ENCODE measurements around the gene ARSI.

ARSI gene

DNA sequence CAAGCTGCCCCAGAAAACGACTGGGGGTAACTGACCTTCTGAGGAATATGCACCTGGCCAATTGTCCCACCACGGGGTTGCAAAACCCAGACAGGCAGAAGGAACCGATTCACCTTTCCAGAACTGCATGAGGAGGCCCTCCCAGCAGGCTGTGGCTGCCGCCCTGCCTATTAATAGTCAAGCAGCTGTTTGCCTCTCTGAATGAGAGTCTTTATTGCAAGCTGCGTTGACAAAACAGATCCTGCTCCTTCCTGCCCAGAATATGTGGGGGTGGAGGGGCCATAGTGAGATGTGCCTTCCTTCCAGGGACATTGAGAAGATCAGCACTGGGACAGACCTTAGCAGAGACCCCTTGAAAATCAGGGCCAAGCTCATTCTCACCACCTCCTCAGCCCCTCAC is 36.5 kb upstream of the ARSI start:
- DNase-seq (ENCODE audit: low read depth) = no peak
- no peak overlapping the region for H3K4me3 ChIP-seq (ENCODE audit: low read depth, low read length)
- TF ChIP-seq, protein P1, sequence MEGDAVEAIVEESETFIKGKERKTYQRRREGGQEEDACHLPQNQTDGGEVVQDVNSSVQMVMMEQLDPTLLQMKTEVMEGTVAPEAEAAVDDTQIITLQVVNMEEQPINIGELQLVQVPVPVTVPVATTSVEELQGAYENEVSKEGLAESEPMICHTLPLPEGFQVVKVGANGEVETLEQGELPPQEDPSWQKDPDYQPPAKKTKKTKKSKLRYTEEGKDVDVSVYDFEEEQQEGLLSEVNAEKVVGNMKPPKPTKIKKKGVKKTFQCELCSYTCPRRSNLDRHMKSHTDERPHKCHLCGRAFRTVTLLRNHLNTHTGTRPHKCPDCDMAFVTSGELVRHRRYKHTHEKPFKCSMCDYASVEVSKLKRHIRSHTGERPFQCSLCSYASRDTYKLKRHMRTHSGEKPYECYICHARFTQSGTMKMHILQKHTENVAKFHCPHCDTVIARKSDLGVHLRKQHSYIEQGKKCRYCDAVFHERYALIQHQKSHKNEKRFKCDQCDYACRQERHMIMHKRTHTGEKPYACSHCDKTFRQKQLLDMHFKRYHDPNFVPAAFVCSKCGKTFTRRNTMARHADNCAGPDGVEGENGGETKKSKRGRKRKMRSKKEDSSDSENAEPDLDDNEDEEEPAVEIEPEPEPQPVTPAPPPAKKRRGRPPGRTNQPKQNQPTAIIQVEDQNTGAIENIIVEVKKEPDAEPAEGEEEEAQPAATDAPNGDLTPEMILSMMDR (conservative IDR thresholded peaks at IDR 0.05; ENCODE audit: low read depth, low read length) = no peak

DNA sequence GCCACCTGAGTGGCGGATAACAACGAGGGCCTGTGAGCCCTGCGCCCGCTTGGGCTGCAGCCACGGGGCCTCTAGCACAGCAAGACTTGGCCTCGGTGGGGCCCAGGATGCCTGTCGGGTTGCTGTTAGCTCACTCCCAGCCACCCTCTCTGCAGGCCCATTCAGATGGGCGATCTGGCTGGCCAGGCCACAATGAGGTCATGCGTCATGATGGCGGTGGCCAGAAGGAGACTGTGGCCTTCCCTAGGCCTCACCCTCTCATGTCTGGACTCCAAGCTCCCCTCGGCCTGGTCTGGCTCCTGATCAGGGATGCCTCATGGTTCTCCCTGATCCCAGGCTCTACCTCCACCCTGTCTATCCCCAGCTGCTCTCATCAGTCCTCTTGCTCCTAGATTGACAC is 35.8 kb upstream of the ARSI start:
- TF ChIP-seq, protein P1 (conservative IDR thresholded peaks at IDR 0.05; ENCODE audit: low read depth, low read length) = no peak
- DNase-seq (ENCODE audit: low read depth) = no peak
- no peak overlapping the region for H3K4me3 ChIP-seq (ENCODE audit: low read depth, low read length)

DNA sequence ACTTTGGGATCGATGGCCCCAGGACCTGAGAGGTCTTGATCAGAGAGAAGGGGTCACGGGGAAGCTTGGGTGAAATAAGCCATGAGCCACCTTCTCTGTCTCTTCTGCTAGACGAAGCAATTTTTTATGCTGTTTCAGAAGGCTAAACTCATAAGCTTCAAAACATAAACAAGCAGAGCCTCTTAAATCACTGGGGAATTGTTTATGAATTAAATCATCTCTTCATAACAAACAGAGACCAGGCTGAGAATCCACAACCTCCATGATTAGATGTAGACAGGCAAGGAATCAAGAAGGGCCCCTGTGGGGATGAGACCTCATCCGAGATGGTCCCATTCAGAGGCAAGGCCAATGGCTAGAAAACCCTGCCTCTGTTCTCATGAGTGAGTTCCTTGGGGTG is 33.1 kb upstream of the ARSI start:
- no peak overlapping the region for H3K4me3 ChIP-seq (ENCODE audit: low read depth, low read length)
- TF ChIP-seq, protein P1 (conservative IDR thresholded peaks at IDR 0.05; ENCODE audit: low read depth, low read length) = no peak
- DNase-seq (ENCODE audit: low read depth) = no peak

DNA sequence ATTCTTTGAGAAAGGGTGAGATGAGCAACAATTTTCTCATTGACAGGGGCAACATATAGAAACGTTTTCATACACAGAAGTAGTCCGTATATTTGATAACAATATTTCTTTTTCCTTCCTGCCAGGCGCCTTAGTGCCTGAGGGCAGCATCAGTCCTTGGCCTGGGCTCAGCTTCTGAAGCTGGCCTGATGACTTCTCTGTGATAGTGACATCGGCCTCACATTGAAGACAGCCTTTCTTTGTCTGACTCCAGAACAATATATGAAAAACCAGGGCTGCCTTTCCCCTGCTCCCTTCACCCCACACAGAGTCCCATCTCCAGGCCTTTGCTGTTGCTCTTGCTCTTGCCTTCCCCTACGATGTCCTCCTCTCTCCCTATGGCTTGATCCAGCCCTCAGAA is 30.7 kb upstream of the ARSI start:
- H3K4me3 ChIP-seq (ENCODE audit: low read depth, low read length) = no peak overlapping the region
- TF ChIP-seq, protein P1 (conservative IDR thresholded peaks at IDR 0.05; ENCODE audit: low read depth, low read length) = no peak
- DNase-seq (ENCODE audit: low read depth) = no peak

DNA sequence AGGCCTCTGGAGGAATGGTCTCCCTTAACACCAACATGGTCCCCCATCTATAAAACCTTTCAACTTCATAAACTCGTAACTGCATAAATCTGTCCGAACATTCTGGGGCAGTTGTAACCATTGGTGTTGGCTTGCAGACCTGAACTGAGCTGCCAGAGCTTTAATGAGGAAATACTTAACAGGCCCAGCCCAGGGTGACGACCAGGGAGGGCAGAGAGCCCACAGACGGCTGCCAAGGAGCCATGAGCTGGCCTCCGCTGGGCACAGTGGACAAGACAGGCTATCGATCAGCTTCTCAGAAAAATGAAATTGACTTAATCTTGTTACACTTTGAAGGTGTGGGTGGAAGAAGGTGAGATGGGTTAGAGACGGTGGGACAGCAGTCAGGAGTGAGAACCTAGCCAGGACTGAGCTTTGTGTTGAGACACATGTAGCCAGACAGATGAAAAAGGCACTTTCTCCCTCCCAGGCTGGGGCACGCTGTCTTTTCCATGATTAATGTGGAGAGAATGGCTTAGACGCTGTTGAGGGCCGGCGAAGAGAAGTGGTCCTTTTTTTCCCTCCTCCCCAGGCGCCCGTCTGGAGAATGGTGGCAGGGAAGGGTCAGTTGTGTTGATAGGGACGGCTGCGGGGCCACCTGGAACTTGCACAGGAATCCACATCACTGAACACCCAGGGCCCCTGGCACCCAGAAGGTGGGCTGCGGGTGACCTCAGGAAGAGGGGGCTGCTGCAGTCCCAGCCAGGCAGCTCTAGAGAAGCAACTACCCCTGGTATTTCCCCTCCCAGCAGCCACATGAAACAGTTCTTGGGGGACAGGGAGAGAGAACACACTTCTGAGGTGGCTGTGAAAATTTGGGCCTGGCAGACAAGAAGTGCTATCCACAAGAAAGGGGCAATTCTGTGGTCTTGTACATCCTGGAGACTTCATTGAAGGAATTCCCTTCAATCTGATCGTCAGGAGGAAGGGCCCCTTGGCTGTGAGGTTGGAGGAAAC is 27.5 kb upstream of the ARSI start:
- TF ChIP-seq, protein P1 (conservative IDR thresholded peaks at IDR 0.05; ENCODE audit: low read depth, low read length) = no peak
- no peak for DNase-seq (ENCODE audit: low read depth)
- H3K4me3 ChIP-seq (ENCODE audit: low read depth, low read length) = no peak overlapping the region

DNA sequence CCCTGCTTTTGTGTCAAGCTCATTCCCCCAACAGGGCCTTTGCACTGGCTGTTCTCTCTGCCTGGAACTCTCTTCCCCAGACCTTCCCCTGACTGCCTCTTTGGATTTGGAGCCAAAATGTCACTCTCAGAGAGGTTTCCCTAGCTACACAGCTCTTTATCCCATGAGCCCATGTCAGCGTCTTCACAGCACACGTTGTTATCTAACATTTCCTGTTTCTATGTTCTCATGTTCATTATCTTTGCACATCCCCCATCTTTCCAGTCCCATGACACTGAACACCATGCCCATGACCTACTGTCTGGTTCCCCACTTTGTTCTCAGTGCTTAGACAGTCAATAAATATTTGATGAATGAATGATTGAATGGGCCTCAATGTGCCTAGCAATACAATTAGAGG is 26.3 kb upstream of the ARSI start:
- peak; percentile 41 for DNase-seq (ENCODE audit: low read depth)
- H3K4me3 ChIP-seq (ENCODE audit: low read depth, low read length) = no peak overlapping the region
- TF ChIP-seq, protein P1 (conservative IDR thresholded peaks at IDR 0.05; ENCODE audit: low read depth, low read length) = no peak

DNA sequence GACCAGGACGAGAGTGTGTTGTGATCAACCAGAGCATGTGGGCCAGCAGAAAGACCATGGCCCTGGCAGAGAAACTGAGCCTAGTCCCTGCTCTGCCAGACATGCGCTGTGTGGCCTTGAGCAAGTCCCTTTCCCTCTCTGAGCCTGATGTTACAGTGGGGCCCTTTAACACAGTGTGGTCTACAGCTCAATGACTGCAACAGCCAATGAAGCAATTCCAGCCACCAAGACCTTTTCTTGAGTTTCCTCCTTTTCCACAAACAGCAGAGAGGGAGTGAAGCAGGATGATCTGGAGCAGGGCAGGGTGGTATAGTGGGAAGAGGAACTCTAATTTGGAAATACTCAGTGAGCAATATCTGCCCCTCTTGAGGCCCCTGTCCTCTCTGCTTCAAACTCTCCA is 25.8 kb upstream of the ARSI start:
- no peak overlapping the region for H3K4me3 ChIP-seq (ENCODE audit: low read depth, low read length)
- no peak for DNase-seq (ENCODE audit: low read depth)
- TF ChIP-seq, protein P1 (conservative IDR thresholded peaks at IDR 0.05; ENCODE audit: low read depth, low read length) = no peak
